ENCODE measurements around the gene TRH.

DNA sequence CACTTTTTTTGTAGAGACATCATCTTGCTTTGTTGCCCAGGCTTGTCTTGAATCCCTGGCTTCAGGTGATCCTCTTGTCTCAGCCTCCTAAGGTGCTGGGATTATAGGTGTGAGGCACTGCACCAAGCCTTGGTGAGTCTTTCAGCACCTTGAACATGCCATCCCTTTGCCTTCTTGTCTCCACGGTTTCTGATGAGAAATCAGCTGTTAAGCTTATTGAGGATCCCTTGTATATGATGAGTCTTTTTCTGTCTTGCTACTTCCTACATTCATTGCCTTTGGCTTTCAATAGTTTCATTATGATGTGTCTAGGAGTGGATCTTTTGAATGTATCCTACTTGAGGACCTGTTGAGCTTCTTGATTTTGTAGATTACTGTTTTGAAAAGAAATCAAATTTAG lies 45.1 kb upstream of the TRH start:
- TF ChIP-seq, protein P1, sequence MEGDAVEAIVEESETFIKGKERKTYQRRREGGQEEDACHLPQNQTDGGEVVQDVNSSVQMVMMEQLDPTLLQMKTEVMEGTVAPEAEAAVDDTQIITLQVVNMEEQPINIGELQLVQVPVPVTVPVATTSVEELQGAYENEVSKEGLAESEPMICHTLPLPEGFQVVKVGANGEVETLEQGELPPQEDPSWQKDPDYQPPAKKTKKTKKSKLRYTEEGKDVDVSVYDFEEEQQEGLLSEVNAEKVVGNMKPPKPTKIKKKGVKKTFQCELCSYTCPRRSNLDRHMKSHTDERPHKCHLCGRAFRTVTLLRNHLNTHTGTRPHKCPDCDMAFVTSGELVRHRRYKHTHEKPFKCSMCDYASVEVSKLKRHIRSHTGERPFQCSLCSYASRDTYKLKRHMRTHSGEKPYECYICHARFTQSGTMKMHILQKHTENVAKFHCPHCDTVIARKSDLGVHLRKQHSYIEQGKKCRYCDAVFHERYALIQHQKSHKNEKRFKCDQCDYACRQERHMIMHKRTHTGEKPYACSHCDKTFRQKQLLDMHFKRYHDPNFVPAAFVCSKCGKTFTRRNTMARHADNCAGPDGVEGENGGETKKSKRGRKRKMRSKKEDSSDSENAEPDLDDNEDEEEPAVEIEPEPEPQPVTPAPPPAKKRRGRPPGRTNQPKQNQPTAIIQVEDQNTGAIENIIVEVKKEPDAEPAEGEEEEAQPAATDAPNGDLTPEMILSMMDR (IDR thresholded peaks at IDR 0.05) = no peak
- TF ChIP-seq POLR2A (IDR thresholded peaks at IDR 0.05; ENCODE audit: low read depth) (no peak), EP300 (IDR thresholded peaks at IDR 0.05) (no peak)

Data from esophagus muscularis mucosa (tissue), 4 donors.